ENCODE results near the gene SIN3A.
"Not testable (repeated sequence)": the region's sequence is repeated elsewhere in the genome, so short reads cannot be mapped to it uniquely, and the experiment has no call there.

Gene SIN3A

GRCh38 chr15:75353604-75354003 lies 97.9 kb downstream of the SIN3A start:
- DNase-seq: no peak

DNA sequence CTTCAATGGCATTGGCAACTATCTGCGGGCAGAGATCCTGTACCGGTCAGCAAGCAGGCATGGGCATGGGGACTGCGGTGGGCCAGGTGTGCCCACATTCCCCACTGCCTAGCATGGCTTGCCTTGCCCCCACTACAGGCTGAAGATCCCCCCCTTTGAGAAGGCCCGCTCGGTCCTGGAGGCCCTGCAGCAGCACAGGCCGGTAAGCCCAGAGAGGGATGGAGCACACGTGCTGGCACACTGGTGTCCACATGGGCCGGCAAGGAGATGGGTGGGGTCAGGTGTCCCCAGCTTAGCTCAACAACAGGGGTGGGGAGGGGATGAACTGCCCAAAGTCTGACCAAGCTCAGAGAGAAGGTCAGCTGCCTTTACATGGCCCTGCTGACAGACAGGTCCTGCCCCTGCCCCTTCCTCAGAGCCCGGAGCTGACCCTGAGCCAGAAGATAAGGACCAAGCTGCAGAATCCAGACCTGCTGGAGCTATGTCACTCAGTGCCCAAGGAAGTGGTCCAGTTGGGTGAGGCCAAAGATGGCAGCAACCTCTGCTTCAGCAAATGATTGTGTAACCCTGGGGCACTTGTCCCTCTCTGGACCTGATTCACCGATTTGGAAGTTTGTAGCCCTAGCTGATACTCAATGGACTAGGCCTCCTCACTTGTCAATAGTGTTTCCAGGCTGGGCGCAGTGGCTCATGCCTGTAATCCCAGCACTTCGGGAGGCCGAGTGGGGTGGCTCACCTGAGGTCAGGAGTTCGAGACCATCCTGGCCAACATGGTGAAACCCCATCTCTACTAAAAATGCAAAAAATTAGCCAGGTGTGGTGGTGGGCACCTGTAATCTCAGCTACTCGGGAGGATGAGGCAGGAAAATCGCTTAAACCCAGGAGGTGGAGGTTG lies 99.1 kb downstream of the SIN3A start:
- DNase-seq: no peak

- DNase-seq: no peak
Measured at GRCh38 chr15:75350601-75351361, 100.7 kb downstream of the SIN3A start.

DNA sequence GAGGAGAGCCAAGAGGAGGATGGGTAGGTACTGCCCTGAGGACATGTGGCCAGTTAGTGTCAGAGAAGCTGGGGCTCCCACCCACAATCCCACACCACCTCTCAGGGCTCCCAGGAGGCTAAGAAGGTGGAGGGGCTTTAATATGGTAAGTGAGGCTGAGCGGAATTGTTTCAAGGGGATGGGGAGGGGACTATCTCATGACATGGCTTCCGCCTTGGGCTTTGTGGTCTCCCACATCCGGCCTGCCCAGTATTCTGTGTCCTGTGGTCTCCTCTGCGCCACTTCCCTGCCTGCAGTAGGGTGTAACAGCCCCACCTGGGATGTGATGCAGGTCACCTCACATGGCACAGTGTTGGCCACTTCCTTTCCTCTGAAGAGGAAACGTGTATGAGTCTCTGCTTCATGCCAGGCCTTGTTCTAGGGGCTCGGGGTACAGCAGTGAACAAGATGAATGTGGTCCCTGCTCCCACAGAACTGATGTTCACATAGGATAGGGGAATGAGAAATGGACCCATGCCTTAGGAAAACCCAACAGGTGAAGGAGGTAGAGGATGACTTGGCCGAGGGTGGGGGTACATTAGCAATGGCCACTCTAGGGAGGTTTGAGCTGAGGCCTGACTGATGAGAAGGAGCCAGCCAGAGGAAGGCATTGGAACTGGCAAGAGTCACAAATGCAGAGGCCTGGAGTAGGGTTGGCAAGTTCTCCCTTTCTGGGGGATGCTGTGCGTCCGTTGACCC lies 101.5 kb downstream of the SIN3A start:
- DNase-seq: no peak

DNA sequence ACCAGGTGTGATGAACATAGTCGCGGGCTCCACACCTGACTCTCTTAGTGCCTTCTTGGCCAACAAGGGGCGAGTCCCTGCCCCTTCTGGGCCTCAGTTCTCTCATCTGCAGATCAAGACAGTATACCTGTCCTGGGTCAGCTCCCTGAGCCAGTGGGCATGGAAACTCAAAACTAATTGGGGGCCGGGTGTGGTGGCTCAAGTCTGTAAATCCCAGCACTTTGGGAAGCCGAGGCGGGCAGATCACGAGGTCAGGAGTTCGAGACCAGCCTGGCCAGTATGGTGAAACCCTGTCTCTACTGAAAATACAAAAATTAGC lies 102.2 kb downstream of the SIN3A start:
- DNase-seq: not testable (repeated sequence)

- DNase-seq: no peak
Measured at GRCh38 chr15:75348562-75349350, 102.7 kb downstream of the SIN3A start.

DNA sequence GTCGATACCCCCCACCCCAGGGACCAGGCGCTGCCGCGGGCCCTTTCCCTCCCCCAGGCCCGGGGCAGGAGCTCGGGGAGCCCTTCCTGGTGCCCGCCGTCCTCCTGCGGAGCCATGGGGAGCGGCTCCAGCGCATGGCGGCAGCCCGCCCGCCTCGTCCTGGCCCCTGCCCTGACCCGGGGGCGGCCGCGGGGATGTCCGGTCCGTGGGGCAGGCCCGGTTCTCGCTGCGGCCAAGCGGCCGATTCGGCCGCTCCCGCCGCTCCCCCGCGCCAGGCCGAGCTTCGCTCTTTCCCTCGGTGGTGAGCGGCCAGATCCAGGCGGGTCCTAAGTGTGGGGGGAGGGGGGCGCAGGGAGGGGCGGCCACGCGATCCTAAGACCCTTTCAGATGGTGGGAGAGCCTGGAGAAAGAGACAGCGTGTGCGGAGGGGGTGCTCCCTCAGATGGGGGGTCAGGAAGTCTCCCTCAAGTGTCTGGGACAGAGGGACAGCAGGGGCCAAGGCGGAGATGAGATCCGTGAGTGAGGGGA lies 103.4 kb downstream of the SIN3A start:
- no peak for DNase-seq

DNA sequence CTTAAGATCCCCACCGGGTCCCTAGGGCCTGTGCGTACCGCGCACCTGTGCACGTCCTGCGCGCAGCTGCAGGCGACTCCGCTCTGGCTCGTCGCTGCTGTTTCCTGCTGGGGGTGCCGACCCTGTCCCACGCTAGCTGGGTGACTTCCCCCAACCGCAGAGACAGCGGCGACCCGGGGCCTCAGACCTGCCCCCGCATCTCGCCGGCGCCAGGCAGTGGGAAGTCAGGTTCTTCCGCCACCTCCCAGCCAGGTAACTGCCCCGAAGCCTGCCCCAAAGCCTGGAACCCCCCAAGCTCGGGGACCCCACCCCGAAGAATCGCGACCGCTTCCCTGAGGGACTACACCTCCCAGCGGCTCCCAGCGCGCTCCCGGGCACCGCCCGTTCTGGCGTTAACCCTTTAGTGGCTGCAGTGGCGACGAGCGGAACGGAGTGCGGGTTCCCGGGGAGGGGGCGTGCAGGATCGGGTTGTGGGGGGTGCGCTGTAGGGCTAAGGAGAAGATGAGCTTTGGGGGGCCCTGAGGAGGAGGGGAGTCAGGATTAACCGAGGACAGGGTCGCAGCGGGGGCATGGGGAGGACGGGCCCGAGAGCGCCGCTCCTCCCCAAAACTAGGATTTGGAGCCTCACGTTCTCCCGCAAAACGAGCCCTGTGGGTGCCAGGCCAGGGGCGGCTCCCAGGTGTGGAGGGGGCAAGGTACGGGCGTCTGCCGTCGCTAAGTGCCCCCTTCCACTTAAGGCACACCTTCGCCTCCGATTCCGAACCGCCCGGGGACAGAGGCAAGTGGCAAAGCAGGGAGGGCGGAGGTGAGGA lies 104.1 kb downstream of the SIN3A start:
- no peak for DNase-seq

DNA sequence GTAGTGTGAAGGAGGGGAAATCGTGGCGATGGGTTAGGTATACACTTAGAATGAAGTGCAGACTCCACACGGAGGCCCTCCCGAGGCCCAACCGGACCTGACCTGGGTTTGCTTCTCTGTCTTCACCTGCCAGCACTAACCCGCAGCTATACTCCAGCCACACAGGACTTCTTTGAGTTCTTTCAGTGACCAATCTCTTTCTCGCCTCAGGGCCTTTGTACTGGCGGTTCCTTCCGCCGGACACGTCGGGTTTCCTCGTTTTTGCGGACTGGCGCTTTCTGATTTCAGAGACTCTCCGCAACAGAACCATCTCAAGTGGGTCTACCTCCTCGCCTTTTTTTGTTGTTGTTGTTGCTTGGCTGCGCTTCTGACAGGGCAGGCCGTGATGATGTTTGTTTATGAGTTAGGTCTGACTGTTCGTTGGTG lies 104.7 kb downstream of the SIN3A start, which contains the start of gene NEIL1:
Gene NEIL1 (plus strand): TSS at position 244 of the 426 bp plus-strand sequence. CDS start 1,867 bp downstream, outside the sequence.
- no peak for DNase-seq

- DNase-seq: not testable (repeated sequence)
Measured at GRCh38 chr15:75343953-75344352, 107.5 kb downstream of the SIN3A start.

- no peak for DNase-seq
Measured at GRCh38 chr15:75342221-75342620, 109.3 kb downstream of the SIN3A start.

DNA sequence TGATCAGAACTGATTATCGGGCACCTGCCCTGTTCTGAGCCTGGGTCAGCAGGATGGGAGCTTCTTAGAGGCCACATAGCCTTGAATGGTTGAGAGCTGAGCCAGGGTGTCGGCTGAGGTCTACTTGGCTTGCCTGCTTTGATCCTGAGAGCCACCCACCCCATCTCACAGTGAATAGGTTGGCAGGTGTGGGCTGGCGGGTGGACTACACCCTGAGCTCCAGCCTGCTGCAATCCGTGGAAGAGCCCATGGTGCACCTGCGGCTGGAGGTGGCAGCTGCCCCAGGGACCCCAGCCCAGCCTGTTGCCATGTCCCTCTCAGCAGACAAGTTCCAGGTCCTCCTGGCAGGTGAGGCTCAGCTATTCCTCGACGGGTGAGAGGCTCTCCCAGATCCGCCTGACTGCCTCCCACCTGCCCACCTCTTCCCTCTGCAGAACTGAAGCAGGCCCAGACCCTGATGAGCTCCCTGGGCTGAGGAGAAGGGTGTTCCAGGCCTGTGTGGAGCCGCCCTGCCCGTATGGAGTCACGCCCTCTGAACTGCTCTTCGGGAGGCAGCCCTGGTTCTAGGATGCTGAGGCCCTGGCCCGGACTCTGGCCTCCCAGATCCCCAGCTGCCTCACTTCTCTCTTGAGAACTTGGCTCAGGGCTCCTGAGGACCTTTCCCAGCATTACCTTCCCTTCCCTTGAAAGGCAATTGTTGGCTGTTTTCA lies 111.8 kb downstream of the SIN3A start:
- no peak for DNase-seq

GRCh38 chr15:75338661-75339240 lies 112.7 kb downstream of the SIN3A start:
- no peak for DNase-seq

DNA sequence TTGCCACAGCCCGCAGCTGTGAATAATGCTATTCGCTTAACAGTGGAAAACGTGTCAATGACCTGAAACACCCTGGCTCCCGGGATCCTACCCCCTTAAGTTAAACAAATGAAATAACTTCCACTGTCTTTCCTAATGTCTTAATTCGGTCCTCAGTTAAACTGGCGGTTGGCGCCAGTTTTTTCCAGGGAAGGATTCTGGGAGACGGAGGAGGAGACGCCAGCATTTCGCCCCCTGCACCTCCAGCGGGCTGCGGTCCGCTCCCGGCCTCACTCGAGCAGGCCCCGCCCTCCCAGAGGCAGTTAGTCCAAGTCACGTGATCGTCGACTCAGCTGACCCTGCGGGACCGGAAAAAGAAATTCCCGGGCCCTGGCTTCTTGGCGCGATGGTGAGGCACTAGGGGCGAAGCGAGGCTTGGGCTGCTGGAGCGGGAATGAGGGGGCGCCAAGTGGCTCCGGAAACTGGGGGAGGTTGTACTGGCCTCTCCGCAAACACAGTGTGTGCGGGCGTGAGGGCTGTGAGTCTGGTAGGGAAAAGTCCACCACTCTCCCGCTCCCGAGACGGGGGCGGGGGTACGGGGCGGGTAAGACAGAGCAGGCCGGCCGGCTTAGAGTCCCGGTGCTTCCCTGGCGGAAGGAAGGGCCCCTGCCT lies 115.7 kb downstream of the SIN3A start, which contains the start of gene COMMD4:
Gene COMMD4 (plus strand): TSS at position 359 of the 651 bp plus-strand sequence. CDS start 27 bp downstream, at position 386.
- peak; percentile 98 for DNase-seq

- no peak for DNase-seq
Measured at GRCh38 chr15:75335313-75335704, 116.2 kb downstream of the SIN3A start.

DNA sequence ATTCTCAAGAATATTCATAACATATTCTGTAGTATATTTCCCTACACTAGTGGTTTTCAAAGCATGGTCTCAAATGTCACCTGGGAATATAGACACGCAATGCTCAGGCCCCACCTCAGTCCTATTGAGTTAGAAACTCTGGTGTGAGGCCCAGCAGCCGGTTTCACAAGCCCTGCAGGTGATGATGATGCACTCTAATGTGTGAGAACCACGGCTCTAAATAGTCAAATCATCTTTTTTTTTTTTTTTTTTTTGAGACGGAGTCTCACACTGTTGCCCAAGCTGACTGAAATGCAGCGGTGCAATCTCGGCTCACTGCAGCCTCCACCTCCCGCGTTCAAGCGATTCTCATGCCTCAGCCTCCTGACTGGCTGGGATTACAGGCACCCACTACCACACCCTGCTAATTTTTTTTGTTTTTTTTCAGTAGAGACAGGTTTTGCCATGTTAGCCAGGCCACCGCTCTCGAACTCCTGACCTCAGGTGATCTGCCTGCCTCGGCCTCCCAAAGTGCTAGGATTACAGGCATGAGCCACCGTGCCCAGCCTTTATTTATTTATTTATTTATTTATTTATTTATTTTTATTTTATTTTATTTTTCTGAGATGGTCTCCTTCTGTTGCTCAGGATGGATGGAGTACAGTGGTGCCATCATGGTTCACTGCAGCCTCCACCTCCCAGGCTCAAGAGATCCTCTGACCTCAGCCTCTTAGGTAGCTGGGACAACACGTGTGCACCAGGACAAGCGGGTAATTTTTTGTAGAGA lies 117.7 kb downstream of the SIN3A start:
- not testable (repeated sequence) for DNase-seq

DNA sequence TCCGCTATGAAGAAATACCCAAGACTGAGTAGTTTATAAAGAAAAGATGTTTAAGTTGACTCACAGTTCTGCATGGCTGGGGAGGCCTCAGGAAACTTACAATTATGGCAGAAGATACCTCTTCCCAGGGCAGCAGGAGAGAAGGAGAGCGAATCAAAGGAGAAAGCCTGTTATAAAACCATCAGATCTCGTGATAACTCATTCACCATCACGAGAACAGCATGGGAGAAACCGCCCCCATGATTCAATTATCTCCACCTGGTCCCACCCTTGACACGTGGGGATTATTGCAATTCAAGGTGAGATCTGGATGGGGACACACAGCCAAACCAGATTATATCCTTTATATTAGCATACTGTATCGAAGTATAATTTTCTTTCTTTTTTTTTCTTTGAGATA lies 119.4 kb downstream of the SIN3A start:
- DNase-seq: not testable (repeated sequence)

- no peak for DNase-seq
Measured at GRCh38 chr15:75329571-75329970, 121.9 kb downstream of the SIN3A start.
